T-helper 17 cell (primary cell): Measurements from ENCODE around the gene SDF2. TPM values are rescaled to one million over a fixed set of nuclear protein-coding genes. Genes with fewer than 3 reads are reported as not detected.
A peak's percentile ranks its signal among the peaks of the same experiment; 100 is the strongest.

Experiments used
- ATAC-seq: fragments of 150-1000 bp; cut with Tn5 transposase; 2 replicates; pipeline ENCODE4 v1.10.0; 2021; ENCODE audit warnings: mild to moderate bottlenecking, moderate library complexity
- DNase-seq, 3 donors: peaks; one replicate each; pipeline versions ENCODE4 v3.0.0 to v3.0.0-alpha.2; 2020 to 2021
- H3K9me3 ChIP-seq: one replicate; pipeline ENCODE4 v1.7.0; 2013; ENCODE audit warnings: low read length, mild to moderate bottlenecking; ENCODE audit not compliant: control insufficient read depth, poor library complexity, severe bottlenecking
- H3K27ac Mint-ChIP-seq: one replicate; pipeline ENCODE4 v1.8.0; 2022; ENCODE audit warnings: mild to moderate bottlenecking, moderate library complexity, mixed read lengths
- H3K27me3 Mint-ChIP-seq: one replicate; pipeline ENCODE4 v1.8.0; 2022; ENCODE audit warnings: mixed read lengths
- H3K36me3 Mint-ChIP-seq: one replicate; pipeline ENCODE4 v1.8.0; 2022; ENCODE audit warnings: low read depth, mixed read lengths
- H3K4me1 Mint-ChIP-seq: one replicate; pipeline ENCODE4 v1.8.0; 2022; ENCODE audit warnings: mild to moderate bottlenecking, mixed read lengths
- H3K4me3 Mint-ChIP-seq: one replicate; pipeline ENCODE4 v1.8.0; 2022; ENCODE audit warnings: mild to moderate bottlenecking, moderate library complexity, mixed read lengths
- total RNA-seq, 4 donors: library from RNA in 2 of 4; stranded (reverse) in 2 of 4; gene quantifications; one replicate each; pipeline ENCODE4 v1.2.3 and lab custom pipeline; 2022 to 2026

SDF2 gene
- total RNA-seq, 2 donors from 2014 or later: 31.5 to 38.5 TPM

DNA sequence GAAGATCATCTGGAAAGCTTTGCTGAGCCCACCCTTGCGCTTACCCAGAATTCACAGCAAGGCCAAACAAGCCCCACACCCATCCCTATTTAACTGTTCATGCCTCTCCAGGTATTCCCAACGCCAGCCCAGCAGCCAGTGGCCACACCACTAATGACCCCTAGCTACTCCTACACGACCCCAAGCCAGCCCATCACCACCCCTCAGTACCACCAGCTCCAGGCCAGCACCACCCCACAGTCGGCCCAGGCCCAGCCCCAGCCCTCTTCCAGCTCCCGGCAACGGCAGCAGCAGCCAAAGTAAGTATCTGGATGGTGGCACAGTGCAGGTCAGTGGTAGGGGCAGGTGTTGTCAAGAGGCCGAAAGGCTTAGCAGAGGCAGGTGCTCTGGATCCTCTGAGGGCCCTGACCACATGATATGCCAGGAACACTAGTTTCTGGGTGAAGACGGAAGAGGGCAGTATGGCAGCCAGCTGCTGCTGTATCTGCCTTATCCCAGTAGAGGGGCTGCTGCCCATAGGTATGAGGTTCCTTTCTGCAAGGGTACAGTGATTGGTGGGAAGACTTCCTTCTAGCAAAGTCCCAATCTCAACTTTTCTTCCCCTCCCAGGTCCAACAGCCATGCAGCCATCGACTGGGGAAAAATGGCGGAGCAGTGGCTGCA lies 39.3 kb upstream of the SDF2 start:
- no peaks in the 10 kb centered on the region for H3K9me3 ChIP-seq
- peaks cover 8% of the 10 kb centered on the region for H3K36me3 Mint-ChIP-seq
- no peak overlapping the region for H3K27ac Mint-ChIP-seq
- peaks cover 10% of the 10 kb centered on the region for H3K4me1 Mint-ChIP-seq
- H3K27me3 Mint-ChIP-seq: no peaks in the 10 kb centered on the region
- H3K4me3 Mint-ChIP-seq: no peak overlapping the region
- DNase-seq (no peak), ATAC-seq (no peak)

DNA sequence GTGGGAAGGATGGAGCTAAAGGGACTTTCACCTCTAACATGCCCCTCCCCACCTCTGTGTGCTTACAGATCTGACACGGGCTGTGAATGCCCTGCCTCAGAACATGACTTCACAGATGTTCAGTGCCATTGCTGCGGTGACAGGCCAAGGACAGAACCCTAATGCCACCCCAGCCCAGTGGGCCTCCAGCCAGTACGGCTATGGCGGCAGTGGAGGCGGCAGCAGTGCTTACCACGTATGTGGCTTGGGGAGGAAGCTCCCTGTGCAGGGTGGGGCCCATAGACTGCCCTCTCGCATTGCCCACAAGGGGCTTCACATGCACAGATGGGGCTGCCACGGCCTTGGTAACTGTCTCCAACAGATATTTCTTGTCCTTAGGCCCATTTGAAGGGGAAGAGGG lies 38.6 kb upstream of the SDF2 start:
- H3K36me3 Mint-ChIP-seq: peaks cover 8% of the 10 kb centered on the region
- no peak for DNase-seq
- no peak overlapping the region for H3K4me3 Mint-ChIP-seq
- H3K9me3 ChIP-seq: no peaks in the 10 kb centered on the region
- H3K27ac Mint-ChIP-seq: no peak overlapping the region
- ATAC-seq: no peak
- peaks cover 10% of the 10 kb centered on the region for H3K4me1 Mint-ChIP-seq
- H3K27me3 Mint-ChIP-seq: no peaks in the 10 kb centered on the region

DNA sequence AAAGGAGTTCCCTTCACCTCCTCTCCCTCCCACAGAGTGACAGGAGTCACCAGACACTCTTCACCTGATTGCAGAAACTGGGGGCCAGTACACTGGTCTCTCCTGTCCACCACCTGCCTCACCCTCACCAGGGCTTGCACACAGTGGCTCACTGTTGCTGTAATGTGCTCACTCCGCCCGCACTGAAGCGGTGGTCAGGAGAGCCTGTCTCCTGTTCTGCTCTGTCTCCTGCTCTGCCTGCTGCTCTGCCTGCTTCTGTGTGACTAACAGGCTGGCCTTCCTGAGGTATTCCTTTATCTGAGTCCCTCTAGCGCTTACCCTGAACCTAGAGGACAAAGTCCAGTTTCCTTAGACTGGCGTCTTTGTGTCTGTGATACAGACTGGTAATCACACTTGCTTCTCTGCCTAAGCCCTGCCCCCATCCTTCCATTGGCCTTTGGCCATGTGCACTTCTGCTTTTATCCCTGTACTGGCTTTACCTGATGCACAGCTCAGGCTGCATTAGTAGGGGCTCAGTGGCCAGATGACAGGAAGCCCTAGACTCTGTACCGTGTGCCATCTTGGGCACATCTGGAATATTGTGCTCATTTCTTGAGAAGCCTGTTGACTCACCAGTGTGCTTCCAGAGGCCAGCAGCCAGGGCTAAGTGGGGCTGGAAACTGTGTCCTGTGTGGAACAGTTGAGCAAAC lies 36.7 kb upstream of the SDF2 start:
- H3K27me3 Mint-ChIP-seq: no peaks in the 10 kb centered on the region
- peaks cover 4% of the 10 kb centered on the region for H3K4me1 Mint-ChIP-seq
- H3K27ac Mint-ChIP-seq: no peak overlapping the region
- no peak for DNase-seq
- peaks cover 10% of the 10 kb centered on the region for H3K36me3 Mint-ChIP-seq
- no peak overlapping the region for H3K4me3 Mint-ChIP-seq
- no peak for ATAC-seq
- no peaks in the 10 kb centered on the region for H3K9me3 ChIP-seq

DNA sequence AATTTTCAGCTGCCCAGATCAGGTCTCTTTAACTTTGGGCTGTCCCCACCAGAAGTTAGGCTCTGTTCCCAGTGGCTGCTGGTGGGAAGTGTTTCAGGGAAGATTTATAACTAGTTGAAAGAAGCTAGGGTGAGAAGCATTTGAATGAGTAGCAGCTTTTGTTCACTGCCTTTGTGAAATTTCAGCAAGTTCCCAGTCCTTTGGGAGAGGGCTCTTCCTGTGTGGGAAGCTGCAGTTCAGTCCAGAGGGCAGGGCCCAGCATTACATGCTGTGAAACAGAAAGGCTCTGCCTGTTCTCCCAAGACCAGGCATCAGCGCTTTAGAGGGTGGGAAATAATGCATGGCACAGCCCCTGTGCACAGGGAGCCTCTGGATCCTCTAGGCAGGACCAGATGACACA lies 32.2 kb upstream of the SDF2 start:
- Mint-ChIP-seq H3K27me3 (no peaks in the 10 kb centered on the region), H3K36me3 (peaks cover 5% of the 10 kb centered on the region), H3K4me1 (peaks cover 3% of the 10 kb centered on the region), H3K27ac (no peak overlapping the region), H3K4me3 (no peak overlapping the region)
- DNase-seq (no peak), ATAC-seq (no peak)
- no peaks in the 10 kb centered on the region for H3K9me3 ChIP-seq

DNA sequence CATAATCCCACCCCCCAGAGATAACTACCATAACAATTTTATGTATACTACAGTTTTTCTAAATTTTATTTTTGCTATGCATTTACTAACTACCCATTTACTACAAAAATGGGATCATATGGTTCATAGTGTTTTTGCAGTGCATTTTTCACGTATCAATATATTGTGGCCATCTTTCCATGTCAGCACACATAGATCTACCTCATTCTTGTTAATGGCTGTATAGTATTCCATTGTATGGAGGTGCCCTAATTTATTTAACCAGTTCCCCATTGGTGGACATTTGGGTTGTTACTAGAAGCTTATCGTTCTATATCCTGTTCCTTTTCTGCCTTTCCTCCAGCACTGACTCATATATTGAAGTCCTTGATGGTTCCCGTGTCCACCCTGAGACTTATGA lies 27.3 kb upstream of the SDF2 start:
- Mint-ChIP-seq H3K4me1 (peaks cover 6% of the 10 kb centered on the region), H3K27ac (no peak overlapping the region), H3K36me3 (peaks cover 14% of the 10 kb centered on the region), H3K27me3 (no peaks in the 10 kb centered on the region), H3K4me3 (no peak overlapping the region)
- no peak for DNase-seq
- no peaks in the 10 kb centered on the region for H3K9me3 ChIP-seq
- no peak for ATAC-seq

DNA sequence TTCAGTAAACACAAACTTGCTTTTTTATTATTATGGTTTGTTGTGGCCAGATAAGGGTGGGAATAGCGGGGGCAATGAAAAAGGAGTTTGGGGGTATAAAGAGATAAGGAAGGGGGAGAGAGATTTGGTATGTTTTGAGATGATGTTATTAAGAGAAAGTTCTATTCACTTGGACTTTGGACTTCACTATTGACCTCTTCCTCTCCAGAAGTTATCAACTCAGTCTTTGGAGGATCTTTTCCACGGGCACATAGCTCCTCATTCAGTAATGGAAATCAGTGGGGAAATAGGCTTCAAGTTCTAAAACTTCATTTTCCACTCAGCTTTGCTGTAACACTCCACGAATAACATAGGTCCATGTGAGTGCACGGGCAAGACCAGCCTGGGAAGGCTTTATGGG lies 26.8 kb upstream of the SDF2 start:
- Mint-ChIP-seq H3K4me1 (peaks cover 6% of the 10 kb centered on the region), H3K4me3 (no peak overlapping the region), H3K36me3 (peaks cover 14% of the 10 kb centered on the region), H3K27ac (no peak overlapping the region), H3K27me3 (no peaks in the 10 kb centered on the region)
- no peaks in the 10 kb centered on the region for H3K9me3 ChIP-seq
- DNase-seq (no peak), ATAC-seq (no peak)

DNA sequence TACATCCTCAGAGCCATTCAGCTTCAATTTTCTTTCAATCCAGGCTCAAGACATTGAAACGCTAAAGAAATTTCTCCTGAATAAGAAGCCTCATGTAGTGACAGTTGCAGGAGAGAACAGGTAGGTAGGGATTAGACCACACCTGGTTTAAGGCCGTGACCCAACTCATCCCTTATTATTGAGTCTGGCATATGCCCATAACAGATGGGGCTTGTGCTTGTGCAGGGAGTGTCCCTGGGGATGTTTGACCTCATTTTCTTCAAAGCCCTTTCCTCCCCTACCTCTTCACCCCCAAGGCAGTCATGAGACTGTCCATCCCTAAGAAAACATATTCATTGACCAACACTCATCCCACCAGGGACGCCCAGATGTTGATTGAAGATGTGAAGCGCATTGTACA lies 24.6 kb upstream of the SDF2 start:
- no peaks in the 10 kb centered on the region for H3K9me3 ChIP-seq
- Mint-ChIP-seq H3K27ac (no peak overlapping the region), H3K27me3 (no peaks in the 10 kb centered on the region), H3K4me3 (no peak overlapping the region), H3K36me3 (peaks cover 14% of the 10 kb centered on the region), H3K4me1 (peaks cover 6% of the 10 kb centered on the region)
- ATAC-seq (no peak), DNase-seq (no peak)

DNA sequence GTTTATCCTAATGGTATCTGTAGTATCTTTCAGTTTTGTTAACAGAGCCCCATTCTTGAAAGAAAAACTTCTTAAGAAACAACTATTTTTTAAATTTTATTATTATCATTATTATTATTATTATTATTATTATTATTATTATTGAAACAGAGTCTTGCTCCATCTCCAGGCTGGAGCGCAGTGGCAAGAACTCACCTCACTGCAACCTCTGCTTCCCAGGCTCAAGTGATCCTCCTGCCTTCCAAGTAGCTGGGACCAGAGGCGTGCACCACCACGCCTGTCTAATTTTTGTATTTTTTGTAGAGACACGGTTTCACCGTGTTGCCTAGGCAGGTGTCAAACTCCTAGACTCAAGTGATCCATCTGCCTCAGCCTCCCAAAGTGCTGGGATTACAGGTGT lies 23.7 kb upstream of the SDF2 start:
- Mint-ChIP-seq H3K4me3 (no peak overlapping the region), H3K4me1 (peaks cover 6% of the 10 kb centered on the region), H3K27me3 (no peaks in the 10 kb centered on the region), H3K36me3 (peaks cover 14% of the 10 kb centered on the region), H3K27ac (no peak overlapping the region)
- H3K9me3 ChIP-seq: no peaks in the 10 kb centered on the region
- DNase-seq: no peak
- no peak for ATAC-seq

DNA sequence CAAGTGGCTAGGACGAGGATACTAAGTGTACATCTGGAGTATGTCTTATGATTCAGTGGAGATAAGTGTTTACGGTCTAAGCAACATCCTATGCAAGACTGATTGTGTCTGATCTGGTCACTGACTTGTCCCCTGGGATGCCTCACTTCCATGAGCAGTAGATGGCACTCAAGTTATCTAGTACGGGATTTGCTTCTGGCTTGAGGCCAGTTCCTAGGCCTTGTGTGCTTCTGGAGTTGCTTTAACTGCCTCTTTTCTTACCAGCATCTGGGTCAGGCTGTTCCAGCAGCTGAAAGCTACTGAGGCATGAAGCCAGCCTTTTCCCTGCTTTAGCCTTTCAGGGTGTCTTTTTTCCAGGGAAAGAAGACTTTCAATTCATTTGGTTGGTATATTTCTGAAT lies 23.3 kb upstream of the SDF2 start:
- no peak overlapping the region for H3K4me3 Mint-ChIP-seq
- ATAC-seq: no peak
- H3K9me3 ChIP-seq: no peaks in the 10 kb centered on the region
- peaks cover 6% of the 10 kb centered on the region for H3K4me1 Mint-ChIP-seq
- H3K36me3 Mint-ChIP-seq: peaks cover 14% of the 10 kb centered on the region
- no peak overlapping the region for H3K27ac Mint-ChIP-seq
- no peak for DNase-seq
- H3K27me3 Mint-ChIP-seq: no peaks in the 10 kb centered on the region

DNA sequence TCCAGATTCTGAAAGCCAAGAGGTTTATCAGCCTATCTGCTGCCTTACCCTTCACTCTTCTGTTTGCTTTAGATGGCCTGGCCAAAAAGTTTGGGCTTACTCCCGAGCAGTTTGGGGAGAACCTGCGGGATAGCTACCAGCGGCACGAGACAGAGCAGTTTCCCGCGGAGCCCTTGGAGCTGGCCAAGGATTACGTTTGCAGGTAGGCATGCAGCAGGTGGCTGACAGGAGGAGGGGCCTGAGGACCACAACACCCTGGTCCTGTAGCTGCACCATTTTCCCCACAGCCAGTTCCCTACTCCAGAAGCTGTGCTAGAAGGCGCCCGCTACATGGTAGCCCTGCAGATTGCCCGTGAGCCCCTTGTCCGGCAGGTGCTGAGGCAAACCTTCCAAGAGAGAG lies 20.9 kb upstream of the SDF2 start:
- H3K9me3 ChIP-seq: no peaks in the 10 kb centered on the region
- H3K4me1 Mint-ChIP-seq: peaks cover 6% of the 10 kb centered on the region
- ATAC-seq: no peak

DNA sequence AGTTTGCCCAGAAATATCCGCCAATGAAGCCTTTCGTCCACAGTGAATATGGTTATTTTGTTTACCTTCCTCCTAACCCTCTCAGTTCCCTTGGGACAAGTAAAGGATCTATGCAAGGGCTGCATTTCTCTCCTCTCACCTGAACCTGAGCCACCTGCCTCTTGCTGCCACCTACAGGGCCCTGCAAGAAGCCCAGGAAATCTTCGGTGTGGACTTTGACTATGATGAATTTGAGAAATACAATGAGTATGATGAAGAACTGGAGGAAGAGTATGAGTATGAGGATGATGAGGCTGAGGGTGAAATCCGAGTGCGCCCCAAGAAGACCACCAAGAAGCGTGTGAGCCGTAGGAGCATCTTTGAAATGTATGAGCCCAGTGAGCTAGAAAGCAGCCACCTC lies 14.3 kb upstream of the SDF2 start:
- peaks cover 8% of the 10 kb centered on the region for H3K36me3 Mint-ChIP-seq
- no peak for ATAC-seq

More for the DNA sequence above, 20.9 kb upstream of the SDF2 start:
- Mint-ChIP-seq H3K36me3 (peaks cover 8% of the 10 kb centered on the region), H3K27me3 (no peaks in the 10 kb centered on the region), H3K4me3 (no peak overlapping the region), H3K27ac (peak overlapping the region; percentile 19)
- DNase-seq: no peak

DNA sequence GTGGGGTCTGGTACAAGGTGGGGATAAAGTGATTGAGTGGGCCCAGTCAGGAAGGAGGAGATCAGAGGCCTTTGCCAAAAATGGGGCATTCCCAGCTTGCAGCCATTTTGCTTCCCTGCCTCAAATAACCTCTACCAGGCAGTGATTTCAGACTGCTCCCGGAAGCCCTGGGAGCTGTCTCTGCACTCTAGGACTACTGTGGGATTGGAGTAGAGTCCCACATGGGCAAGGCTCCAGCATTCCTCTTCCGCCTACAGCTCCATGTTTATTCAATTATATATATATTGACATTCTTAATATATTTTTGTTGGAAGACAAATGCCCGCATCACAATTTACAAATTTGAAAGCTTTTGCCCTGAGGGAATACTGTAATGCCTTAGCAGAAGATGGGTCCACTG lies 13.8 kb upstream of the SDF2 start:
- no peaks in the 10 kb centered on the region for H3K9me3 ChIP-seq
- H3K27me3 Mint-ChIP-seq: no peaks in the 10 kb centered on the region
- no peak overlapping the region for H3K4me3 Mint-ChIP-seq
- H3K4me1 Mint-ChIP-seq: peaks cover 2% of the 10 kb centered on the region
- H3K27ac Mint-ChIP-seq: no peak overlapping the region
- no peak for ATAC-seq
- DNase-seq: no peak
- H3K36me3 Mint-ChIP-seq: peaks cover 8% of the 10 kb centered on the region

More for the DNA sequence above, 14.3 kb upstream of the SDF2 start:
- peaks cover 2% of the 10 kb centered on the region for H3K4me1 Mint-ChIP-seq
- no peak overlapping the region for H3K4me3 Mint-ChIP-seq
- no peak for DNase-seq
- H3K27me3 Mint-ChIP-seq: no peaks in the 10 kb centered on the region
- no peaks in the 10 kb centered on the region for H3K9me3 ChIP-seq
- peak overlapping the region; percentile 67 for H3K27ac Mint-ChIP-seq

DNA sequence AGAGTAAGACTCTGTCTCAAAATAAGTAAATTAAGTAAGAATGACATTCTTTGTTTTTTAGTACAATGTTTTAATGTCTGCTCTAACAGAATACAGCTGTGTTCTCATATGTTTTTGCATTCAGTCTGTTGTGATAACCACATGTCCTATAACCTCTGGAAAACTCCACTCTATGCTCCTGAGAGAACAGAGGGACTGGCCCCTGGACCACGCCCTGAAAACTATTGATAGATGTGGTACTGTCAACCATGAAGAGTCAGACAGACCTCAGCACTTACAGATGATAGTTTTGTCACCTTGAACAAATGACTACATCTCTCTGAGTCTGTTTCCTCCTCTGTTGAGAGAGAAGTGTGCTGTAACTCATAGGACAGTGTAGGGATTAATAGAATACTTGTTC lies 8.2 kb upstream of the SDF2 start:
- H3K4me1 Mint-ChIP-seq: peaks cover 22% of the 10 kb centered on the region
- H3K36me3 Mint-ChIP-seq: peaks cover 8% of the 10 kb centered on the region
- DNase-seq (no peak), ATAC-seq (no peak)
- H3K27ac Mint-ChIP-seq: no peak overlapping the region
- H3K9me3 ChIP-seq: no peaks in the 10 kb centered on the region
- no peak overlapping the region for H3K4me3 Mint-ChIP-seq
- H3K27me3 Mint-ChIP-seq: no peaks in the 10 kb centered on the region

DNA sequence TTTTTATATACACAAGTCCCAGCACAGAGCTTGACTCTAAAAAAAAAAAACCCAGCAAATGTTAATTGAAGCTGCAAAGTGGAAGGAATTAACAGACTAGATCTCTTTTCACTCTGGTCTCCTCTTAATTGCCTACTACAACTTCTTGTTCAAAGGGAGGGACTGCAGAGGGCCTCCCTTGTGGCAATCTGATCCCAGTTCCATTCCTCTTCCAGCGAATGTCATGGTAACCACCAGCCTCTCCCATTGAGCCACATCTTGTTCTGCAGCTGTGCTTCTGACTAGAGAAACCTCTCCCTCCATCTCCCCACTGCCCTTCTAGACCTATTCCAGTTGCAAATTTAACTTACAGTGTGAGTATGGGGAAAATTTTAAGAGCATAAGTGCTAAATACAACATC lies 6.2 kb upstream of the SDF2 start:
- Mint-ChIP-seq H3K27me3 (no peaks in the 10 kb centered on the region), H3K27ac (peak overlapping the region; percentile 62), H3K4me3 (no peak overlapping the region), H3K36me3 (peaks cover 14% of the 10 kb centered on the region), H3K4me1 (peaks cover 40% of the 10 kb centered on the region)
- DNase-seq: no peak
- ATAC-seq: no peak
- H3K9me3 ChIP-seq: no peaks in the 10 kb centered on the region
